GM12865 (cell line): ENCODE measurements around the gene SNAP23.
A peak's percentile ranks its signal among the peaks of the same experiment; 100 is the strongest.
"Not testable (repeated sequence)": the region's sequence is repeated elsewhere in the genome, so short reads cannot be mapped to it uniquely, and the experiment has no call there.

Source experiments
- DNase-seq: peaks from one replicate; pipeline ENCODE4 v3.0.0; 2010; ENCODE audit warnings: low read depth
- H3K4me3 ChIP-seq: 2 replicates; pipeline ENCODE4 v1.5.1; 2011; ENCODE audit warnings: mild to moderate bottlenecking, low read depth, low read length, control low read depth
- CTCF ChIP-seq: IDR thresholded peaks from 2 replicates; pipeline ENCODE4 v1.5.1; 2011; ENCODE audit warnings: low read length, control low read depth, low read depth, inconsistent platforms; ENCODE audit not compliant: insufficient read depth; ENCODE audit errors: missing control alignments

Gene SNAP23

DNA sequence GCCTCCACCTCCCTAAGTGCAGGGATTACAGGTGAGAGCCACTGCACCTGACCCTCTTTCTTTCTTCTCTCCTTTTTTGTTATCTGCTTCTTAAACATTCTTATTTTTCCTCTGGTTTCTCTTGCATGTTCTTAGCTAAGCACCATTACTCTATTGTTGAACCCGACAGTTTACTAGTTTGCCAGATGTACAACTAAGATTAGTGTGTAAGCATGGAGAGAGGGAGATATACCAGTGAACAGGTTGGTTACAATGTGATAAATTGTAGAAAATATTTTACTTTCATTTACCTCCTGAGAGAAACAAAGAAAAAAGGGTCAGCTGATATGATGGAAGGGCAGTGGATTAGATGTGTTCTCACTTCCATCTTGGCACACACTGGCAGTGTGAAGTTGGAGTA, 58.1 kb downstream of the SNAP23 start:
- H3K4me3 ChIP-seq, result no peak overlapping the region
- no peak for TF ChIP-seq CTCF
- DNase-seq, result no peak

DNA sequence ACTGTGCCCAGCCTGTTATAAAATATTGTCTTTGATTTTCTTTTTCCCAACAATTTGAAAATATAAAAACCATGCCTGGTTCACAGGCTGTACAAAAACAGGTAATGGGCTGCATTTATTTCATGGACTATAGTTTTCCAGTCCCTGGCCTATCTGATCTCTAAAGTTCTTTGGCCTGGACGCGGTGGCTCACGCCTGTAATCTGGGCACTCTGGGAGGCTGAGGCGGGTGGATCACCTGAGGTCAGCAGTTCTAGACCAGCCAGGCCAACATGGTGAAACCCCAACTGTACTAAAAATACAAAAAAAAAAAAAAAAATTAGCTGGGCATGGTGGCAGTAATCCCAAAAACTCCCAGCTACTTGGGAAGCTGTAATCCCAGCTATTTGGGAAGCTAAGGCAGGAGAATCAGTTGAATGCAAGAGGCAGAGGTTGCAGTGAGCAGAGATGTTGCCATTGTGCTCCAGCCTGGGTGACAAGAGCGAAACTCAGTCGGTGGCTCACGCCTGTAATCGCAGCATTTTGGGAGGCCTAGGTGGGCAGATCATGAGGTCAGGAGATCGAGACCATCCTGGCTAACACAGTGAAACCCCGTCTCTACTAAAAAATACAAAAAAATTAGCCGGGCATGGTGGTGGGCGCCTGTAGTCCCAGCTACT, 61.2 kb downstream of the SNAP23 start:
- not testable (repeated sequence) for H3K4me3 ChIP-seq, DNase-seq

DNA sequence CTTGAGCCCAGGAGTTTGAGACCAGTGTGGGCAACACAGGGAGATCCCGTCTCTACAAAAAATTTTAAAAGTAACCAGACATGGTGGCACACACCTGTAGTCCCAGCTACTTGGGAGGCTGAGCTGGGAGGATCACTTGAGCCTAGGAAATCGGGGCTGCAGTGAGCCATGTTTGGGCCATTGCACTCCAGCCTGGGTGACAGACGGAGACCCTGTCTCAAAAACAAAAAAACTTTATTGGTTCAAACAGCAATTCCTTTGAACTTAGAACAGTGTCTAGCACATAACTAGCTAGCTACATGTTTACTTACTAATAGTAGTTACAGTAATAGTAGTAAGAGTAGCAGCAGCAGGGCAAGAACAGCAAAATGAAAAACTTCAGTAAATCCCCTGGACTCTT, 63.3 kb downstream of the SNAP23 start:
- no peak for TF ChIP-seq CTCF
- DNase-seq, result no peak
- no peak overlapping the region for H3K4me3 ChIP-seq

DNA sequence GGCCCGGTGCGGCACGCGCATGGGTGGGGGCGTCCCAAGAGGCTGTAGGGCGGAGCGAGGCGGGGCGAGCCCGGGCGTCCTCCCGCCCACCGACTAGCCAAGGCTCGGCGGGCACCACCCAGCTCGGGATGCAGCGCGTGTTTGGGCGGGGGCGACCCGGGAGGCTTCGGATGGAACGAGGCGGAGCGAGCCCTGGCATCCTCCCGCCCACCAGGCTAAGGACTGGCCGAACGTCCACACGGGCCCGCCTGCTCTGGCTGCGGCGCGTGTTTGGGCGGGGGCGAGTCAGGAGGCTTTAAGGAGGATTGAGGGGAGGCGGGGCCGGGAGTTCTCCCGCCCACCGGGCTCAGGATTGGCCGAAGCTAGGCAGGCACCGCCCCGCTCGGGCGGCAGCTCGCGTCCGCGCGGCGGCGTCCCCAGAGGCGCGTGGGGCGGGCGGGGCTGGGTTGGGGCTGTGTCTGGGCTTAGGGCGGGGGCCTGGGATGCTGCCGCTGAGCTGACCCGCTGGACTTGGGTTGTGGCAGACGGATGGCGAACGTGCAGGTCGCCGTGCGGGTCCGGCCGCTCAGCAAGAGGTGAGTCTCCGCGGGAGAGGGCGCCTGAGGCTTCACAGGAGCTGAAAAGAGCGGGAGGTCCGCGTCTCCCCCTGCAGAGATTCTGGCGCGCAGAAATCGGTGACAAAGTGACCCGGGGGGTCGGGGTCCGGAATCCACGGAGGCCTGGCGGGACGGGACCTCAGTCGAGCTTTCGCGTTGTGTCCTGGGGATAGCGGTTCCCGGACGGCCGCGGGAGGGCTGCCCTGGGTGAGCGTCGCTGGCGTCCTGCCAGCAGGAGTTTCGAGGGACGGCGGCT, 80.0 kb downstream of the SNAP23 start, which contains the start of gene STARD9:
TSS of gene STARD9 (plus strand) at position 419 of the 852 bp plus-strand sequence. CDS start at position 529, 110 bp downstream.
- peak; percentile 99 for DNase-seq
- peak within 1 kb of the TSS; percentile 90 for H3K4me3 ChIP-seq
- no peak for TF ChIP-seq CTCF

- DNase-seq, result no peak
- peak overlapping the region; percentile 90 for H3K4me3 ChIP-seq
- TF ChIP-seq CTCF, result no peak
Measured at GRCh38 chr15:42576040-42576594, 80.7 kb downstream of the SNAP23 start.

DNA sequence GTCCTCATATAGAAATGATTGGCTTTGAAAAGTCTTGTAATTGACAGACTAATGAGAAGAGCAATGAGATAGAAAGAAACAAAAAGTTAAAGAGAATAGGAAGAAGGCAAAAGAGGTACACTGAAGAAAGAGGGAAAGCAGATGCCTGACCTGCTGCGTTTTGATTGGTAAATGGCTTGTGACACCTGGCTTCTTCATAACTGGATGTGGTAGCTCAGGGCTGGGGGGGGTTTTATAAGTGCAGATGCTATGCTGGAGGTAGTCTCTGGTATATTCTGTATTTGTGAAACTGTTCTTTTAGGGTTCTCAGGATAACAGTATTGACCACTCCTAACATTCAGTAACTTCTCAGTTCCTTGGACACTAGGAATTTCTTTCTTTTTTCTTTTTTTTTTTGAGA, 81.3 kb downstream of the SNAP23 start:
- TF ChIP-seq CTCF, result no peak
- peak overlapping the region; percentile 90; the same call in 1 of the 2 replicates for H3K4me3 ChIP-seq
- DNase-seq, result no peak

- no peak for TF ChIP-seq CTCF
- peak; percentile 32 for DNase-seq
- H3K4me3 ChIP-seq, result no peak overlapping the region
Measured at GRCh38 chr15:42577514-42578031, 82.1 kb downstream of the SNAP23 start.
